Stimulated activated naive CD8-positive, alpha-beta T cell treated with anti-CD3 and anti-CD28 coated beads, Interleukin-15, Interleukin-2, amounts not matched to agents 100 U/mL and 50 U/mL, for 24 hours (primary cell): Measurements from ENCODE around the gene RXFP1.

ENCODE experiments used
- ATAC-seq: fragments of 150-1000 bp; cut with Tn5 transposase; one replicate; pipeline ENCODE4 v1.10.0; 2021
- DNase-seq: peaks from one replicate; pipeline ENCODE4 v3.0.0; 2021

The RXFP1 gene

DNA sequence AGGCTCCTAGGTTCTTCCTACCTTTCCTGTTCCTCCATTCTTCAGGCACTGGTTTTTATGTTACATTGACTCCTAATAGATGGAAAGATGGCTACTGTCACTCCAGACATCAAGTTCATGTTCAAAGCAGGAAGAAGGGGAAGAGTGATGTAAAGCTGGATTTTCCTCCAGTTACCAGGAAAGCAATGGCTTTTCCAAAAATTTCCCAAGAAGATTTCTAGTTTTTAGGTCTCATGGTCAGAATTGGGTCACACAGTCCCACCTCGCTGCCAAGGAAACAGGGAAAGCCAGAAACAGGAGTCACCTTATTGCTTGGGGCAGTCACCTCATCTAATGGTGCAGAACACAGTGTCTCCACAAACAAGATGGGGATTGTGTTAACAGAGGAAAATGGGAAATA lies 21.5 kb downstream of the RXFP1 start:
- ATAC-seq, result no peak

DNA sequence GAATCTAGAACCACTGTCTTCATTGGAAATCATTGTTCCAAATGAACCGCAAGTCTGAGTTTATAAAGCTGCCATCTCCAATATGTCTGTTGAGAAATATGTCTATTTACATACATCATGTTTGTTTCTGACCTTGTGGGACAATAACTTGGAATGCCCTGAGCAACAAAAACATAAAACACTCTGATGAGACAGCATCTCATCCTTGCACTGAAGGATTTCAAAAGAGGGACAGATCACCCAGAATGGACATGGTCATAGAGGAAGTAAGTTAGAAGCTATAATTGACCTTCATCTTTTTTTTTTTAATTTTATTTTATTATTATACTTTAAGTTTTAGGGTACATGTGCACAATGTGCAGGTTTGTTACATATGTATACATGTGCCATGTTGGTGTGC lies 22.5 kb downstream of the RXFP1 start:
- no peak for ATAC-seq
- no peak for DNase-seq

More for the DNA sequence above, 21.5 kb downstream of the RXFP1 start:
- no peak for DNase-seq

DNA sequence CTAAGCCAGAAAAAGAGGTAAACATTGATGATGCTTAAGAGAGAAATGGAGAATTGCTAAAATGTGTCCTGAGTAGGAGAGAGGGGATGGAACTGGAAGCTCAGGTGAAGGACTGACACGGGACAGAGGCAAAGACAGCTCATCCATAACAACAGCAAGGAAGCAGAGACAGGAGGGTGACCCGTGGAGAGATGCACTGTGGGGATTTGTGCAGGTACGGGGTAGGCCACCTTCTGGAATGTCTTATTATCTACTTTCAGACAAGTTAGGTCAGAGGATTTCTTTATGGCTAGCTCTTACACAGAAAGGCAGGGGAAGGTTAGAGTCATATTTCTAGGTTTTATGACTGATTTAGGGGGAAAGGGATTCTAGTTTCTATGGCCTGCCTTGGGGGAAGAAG lies 31.7 kb downstream of the RXFP1 start:
- ATAC-seq (no peak), DNase-seq (no peak)

DNA sequence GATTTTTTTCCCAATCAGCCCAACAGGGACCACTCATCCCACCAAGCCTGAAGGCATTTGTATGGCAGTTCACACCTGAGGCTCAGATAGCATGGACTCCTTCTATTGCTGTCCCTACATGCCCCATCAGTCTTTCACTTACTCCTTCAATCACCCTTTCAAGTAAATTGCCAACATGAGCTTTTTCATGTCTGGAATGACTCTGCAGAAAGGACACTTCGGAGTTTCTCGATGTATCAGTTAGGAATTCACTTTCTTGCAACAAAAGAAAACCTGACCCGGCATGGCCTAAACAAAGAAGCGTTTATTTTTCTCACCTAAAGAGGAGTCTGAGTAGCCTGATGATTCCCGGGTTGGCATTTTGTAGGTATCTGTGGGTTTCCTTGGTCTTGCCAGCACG lies 38.6 kb downstream of the RXFP1 start:
- DNase-seq (no peak), ATAC-seq (no peak)

DNA sequence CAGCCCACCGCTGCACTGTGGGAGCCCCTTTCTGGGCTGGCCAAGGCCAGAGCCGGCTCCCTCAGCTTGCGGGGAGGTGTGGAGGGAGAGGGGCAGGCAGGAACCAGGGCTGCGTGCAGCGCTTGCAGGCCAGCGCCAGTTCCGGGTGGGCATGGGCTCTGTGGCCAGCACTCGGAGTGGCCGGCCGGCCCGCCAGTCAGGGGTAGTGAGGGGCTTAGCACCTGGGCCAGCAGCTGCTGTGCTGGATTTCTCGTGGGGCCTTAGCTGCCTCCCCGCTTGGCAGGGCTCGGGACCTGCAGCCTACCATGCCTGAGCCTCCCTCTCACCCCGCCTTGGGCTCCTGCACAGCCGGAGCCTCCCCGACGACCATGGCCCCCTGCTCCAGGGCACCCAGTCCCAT lies 45.2 kb downstream of the RXFP1 start:
- no peak for ATAC-seq
- DNase-seq, result no peak

DNA sequence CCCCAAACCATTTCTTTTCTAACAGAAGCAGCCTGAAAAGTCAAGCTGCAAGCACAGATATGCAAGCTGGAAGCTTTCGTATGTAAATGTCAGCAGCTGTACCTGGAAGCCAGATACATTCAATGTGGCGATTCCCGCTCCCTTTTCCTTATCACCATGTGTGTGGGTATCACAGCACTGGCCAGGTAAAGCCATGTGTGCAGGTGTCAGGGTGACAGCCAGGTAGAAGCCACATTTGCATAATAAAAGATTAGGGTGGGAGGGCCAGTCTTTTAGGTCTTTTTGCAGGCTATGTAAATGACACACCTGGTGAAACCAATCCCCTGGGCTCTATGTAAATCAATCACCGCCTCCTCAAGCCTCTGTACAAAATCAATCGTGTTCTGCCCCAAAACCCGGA lies 50.1 kb downstream of the RXFP1 start:
- DNase-seq, result no peak
- ATAC-seq, result no peak

DNA sequence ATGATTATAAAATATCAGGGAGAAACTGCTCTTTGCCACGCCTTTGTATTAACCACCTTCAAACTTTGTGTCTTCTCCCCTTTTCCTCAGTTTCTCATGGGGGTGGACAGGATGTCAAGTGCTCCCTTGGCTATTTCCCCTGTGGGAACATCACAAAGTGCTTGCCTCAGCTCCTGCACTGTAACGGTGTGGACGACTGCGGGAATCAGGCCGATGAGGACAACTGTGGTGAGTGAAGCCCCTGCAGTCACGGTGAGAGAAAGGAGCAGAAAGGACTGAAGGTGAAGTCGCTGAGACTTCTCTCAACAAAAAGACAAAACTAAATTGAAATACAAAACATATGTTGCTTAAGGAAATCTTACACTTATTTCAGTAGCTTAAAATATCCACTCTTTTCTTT lies 50.9 kb downstream of the RXFP1 start:
- DNase-seq, result no peak
- ATAC-seq, result no peak

DNA sequence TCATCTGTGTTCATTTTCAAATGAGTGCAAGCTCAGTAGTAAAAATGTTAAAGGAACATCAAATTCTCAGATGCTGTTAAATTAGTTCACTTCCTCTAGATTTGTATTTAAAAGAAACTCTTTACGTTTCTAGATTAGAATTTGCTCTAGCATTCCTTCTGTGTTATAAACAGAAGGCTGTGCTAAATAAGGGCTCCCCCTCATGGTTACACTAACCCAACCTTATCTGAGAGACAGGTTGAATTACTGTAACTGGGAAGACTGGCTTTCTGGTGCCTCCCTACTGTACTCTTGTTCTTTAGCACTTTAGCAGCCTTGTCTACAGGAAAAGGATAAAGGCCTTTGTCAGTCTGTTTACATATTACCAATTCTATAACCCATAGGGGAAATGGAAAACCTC lies 56.8 kb downstream of the RXFP1 start:
- ATAC-seq (no peak), DNase-seq (no peak)

DNA sequence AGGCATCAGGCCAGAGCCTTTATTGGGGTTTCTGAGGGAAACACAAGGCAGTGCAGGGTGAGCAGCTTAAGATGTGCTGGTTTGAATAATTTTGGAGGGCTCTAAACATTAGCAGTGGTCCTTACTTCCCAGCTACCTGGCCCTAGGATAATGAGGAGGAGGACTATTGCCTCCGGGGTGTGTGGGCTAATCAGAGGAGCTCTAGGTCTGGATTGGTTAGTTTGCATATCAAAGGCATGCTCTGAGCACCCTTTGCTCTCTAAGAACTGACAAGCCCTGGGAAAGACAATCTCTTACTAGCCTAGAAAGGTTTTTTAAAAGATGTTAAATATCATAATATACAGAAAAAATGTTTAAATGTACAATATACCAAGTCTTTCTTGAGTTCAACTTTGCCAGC lies 58.4 kb downstream of the RXFP1 start:
- no peak for ATAC-seq

DNA sequence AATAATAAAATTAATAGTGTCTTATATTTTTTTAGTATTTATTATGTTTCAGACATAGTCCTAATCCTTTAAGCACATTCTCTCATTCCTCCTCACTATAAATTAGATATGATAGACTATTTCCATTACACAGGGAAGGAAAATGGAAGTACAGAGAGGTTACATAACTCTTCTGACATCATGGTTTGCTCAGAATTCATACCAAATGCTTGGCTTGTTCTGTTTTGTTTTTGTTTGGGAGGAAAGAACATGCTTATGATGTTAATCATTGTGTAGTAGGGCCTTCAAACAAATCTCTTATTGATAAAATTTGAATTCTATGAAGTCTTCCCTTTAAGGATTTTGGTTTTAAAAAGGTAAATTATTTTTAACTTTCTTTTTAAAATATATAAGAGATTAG lies 59.5 kb downstream of the RXFP1 start:
- DNase-seq (no peak), ATAC-seq (no peak)

More for the DNA sequence above, 58.4 kb downstream of the RXFP1 start:
- DNase-seq, result no peak

DNA sequence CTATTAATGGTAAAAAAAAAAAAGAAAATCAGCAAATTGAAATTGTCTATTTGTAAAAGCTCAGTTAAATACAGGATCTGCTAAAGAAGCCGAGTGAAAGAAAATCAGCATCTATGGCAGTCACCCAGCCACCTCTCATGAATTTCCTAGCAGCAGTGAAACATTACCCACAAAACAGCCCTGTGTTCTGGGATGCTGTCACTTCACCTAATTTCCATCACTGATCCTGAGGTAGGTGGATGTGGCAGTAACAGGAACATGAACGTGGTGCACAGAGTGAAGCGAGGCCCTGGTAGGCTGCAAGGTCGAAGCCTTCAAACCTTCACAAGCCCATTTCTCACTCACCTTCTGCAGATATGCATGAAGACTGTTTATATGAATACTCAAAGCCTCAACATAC lies 65.2 kb downstream of the RXFP1 start:
- DNase-seq (no peak), ATAC-seq (no peak)

DNA sequence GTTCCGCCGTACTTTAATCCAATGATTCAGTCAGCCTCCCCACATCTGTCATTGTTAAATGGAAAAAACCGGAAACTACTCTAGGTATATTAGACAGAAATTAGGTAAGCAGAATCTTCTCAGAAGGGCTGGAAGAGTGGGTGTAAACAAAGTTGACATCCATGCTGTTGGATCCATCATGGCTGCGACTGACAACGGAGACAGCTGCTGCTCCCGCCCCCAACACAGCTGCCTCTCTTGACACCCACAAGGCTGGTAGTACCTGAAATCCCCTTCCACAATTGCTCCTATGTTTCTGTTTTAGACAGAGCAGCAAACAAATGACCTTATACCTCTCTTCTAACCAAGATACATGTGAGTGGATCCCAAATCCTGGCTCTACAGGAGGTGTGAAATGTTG lies 66.6 kb downstream of the RXFP1 start:
- ATAC-seq (no peak), DNase-seq (no peak)

DNA sequence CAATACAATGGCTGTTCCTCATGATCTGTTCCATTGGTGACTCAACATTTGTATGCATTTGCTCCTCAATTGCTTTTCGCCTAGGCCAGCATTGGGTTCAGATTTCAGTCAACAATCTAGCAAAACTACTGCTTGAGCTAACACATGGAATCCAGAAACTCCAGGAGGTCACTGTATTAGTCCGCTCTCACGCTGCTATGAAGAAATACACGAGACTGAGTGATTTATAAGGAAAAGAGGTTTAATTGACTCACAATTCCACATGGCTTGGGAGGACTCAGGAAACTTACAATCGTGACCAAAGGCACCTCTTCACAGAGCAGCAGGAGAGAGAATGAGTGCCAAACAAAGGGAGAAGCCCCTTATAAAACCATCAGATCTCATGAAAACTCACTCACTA lies 67.1 kb downstream of the RXFP1 start:
- no peak for ATAC-seq
- DNase-seq, result no peak

DNA sequence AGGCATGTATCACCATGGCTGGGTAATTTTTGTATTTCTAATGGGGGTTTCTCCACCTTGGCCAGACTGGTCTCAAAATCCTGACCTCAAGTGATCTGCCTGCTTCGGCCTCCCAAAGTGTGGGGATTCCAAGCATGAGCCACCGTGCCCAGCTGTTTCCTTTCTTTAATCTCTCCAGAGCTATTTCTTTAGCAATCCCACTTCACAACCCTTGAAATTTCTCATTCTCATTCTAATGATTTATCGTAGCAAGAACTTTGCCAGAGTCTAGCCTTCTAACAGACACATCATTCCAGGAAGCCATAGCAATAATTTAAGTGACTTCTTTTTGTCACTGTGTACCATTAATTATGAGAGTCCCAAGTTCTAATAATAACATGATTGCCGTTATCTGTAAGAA lies 68.6 kb downstream of the RXFP1 start:
- ATAC-seq (no peak), DNase-seq (no peak)

DNA sequence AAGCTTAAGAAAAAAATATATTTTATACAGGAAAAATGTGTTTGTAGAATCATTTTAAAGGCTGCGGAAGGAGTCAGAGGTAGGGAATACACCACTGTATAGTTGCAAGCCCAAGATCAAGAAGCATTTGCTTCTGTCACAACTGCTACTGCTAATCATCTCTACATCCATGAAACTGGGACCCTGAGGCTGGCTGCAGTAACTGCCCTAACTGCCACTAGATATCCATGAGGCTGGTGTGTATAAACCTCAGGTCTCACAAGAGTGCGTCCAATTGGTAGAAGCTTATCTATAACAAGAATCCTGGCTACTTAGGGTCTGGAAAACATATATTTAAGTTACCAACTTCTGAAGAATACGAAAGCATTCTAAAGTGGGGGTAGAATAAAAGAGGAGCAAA lies 69.1 kb downstream of the RXFP1 start:
- no peak for DNase-seq
- no peak for ATAC-seq

DNA sequence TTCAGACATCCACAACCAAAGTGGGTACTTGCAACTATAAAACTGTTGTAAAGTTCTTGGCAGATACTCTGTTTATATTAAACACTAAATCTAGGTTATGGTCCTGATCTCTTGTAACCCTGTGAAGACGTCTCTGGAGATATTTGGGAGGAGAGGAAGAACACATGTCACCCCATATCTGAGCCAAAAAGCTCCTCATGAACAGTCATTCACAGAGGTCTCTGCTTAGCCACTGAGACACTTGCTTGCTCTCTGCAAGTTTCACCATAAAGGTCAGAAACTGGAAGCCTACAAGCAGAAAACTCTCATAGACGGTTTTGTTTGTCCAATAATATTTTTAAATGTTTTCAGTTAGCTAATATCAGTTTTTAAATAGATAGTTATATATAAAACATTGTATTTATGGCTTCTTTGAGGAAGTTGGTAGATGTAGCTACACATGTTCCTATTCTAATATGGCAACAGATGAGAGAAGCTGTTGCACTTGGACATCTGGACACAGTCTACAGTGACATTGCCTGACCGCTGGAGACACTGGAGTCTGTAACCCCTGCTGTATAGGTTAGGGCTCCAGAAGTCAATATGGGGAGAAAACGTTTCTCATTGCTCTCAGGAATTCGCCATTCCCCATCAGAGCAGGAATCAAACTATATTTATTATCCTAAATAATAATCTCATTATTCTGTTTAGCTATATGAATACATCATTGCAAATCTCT lies 76.4 kb downstream of the RXFP1 start:
- DNase-seq (no peak), ATAC-seq (no peak)

DNA sequence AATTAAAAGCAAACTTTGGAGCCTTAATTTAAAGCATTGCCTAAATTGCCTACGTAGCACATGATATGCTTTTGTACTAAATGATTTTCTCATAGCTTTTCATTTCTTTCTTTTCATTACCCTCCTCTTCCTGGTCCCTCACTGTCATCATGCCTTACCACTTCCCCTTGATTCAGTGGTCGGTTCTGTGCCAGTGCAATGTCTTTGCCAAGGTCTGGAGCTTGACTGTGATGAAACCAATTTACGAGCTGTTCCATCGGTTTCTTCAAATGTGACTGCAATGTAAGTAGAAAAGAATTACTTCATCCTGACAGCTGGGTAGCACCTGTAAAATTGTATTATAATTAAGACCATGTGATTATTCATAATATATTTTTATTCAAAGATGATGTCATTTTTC lies 77.5 kb downstream of the RXFP1 start:
- no peak for DNase-seq
- no peak for ATAC-seq

DNA sequence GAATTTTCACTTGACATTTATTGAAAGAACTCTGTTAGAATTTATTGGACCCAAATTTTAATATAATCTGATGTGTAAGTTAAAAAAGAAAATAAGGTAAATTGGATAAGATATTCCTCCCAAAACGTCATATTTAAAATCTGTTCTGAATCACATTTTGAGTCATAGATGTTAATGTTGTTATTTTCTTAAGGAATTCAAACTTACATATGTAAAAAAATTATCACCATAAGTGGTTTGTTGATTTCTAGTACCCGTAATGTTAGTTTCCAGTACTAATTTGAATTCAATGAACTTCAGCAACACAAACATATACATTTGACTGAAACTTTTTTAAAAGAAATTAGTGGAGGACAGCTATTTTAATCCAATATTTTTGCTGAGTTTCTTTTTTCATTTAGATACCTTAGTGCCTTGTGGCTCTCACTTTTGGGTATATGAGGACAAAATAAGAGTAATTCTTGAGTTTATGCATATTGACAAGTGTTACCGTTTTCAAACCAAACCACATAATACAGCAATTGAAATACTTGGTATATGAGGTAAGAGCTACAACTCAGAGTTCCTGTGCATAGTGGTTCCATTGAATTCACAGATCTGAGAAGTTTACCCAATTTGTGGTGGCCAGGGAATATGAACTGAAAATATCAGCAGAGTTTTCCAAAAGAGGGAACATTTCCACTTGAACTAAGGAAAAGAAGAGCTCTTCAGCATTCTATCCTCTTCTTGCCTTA lies 78.2 kb downstream of the RXFP1 start:
- ATAC-seq, result no peak
- no peak for DNase-seq

DNA sequence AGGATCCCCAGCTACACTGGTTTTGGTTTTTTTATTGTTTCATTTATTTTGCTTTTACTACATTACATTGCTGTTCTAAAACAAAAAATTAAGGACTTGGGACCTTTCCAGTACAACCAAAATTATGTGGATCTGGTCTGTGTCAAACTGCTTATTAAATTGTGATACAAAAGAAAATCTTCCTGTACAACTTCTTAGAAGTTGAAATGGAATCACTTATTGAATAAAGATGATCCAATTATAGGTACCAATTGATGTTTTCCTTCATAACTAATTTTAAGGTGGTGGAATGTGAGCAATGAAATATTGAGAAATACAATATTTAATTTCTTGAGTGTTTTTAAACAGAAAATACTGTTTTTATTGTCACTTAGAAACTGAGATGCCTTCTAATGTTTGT lies 82.7 kb downstream of the RXFP1 start:
- DNase-seq (no peak), ATAC-seq (no peak)

DNA sequence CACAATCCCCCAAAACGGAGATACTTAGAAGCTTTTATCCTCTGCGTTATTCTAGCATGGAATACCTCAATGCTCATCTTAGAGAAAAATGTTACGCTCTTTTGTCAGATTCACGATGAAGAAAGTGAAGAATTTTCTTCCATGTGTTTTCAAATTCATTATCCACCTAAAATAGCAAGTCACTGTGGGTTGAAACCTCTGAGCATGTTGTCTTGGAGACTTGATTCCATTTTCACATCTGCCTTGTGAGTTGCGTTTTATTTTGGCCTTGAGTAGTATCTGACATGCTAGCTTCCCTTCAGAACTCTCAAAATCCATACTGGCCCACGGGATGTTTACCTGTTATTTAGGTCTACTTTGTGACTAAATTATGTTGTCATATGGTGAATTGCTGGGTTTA lies 83.7 kb downstream of the RXFP1 start:
- ATAC-seq (no peak), DNase-seq (no peak)

DNA sequence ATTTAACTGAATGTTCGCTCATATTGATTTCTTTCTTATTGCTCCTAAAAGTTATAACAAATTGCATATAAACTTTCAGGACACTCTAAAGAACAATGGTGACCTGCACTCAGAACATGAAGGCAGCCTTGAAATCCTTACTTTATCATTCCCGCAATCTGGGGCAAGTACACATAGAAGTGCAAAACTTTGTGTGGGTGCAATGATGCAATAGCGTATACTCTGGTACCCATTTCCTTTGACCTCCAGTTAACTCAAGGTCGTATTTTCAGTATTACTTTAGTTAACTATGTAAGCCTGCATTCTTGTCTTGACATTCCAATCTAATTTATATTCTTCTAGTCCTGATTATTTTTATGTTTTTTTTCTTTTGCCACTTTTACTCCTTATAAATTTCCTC lies 85.3 kb downstream of the RXFP1 start:
- no peak for ATAC-seq
- DNase-seq, result no peak

DNA sequence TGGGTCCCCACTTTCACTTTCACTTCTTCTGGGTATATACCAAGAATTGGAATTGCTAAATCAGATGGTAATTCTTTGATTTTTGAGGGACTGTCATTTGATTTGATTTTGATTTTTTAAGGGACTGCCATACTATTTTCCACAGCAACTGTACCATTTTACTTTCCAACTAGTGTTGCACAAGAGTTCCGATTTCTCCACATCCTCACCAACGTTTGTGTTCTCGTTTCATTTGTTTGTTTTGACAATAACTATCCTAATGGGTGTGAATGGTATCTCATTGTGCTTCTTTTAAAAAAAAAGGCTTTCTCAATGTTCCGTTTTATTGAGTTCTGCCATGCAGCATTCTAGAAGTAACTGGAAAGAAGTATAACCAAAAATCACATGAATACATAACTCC lies 87.4 kb downstream of the RXFP1 start:
- no peak for ATAC-seq
- DNase-seq, result no peak

DNA sequence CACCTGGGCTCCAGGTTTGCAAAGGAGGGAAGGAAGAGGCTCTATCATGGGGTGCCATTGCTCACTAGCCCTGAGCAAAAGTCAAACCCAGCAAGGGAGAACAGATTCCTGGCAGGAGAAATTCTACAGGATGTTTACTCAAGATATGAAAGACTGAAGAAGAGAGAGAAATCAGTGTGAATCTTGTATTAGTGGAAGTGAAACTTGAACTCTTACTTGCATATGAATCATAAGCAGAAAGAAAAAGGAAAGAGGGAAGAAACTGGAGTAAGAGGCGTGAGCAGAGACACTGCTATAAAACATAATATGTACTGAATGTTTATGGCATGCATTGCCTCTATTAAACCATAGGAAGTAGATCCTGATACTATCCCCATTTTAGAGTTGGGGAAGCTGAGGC lies 89.1 kb downstream of the RXFP1 start:
- DNase-seq, result no peak
- no peak for ATAC-seq

DNA sequence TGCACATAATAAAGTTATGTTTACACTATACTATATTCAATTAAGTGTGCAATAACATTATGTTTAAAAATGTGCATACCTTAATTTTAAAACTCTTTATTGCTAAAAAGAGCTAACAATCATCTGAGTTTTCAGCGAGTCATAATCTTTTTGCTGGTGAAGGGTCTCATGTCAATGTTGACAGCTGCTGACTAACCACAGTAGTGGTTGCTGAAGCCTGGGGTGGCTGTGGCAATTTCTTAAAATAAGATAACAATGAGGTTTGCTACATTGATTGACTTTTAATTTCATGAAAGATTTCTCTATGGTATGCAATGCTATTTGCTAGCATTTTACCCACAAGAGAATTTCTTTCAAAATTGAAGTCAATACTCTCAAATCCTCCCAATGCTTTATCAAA lies 91.4 kb downstream of the RXFP1 start:
- no peak for DNase-seq
- no peak for ATAC-seq
